Erythroblast (primary cell): ENCODE data around the gene OXCT1.

Experiments used
- GATA1 ChIP-seq: IDR thresholded peaks from 2 replicates; pipeline ENCODE4 v1.6.1; 2011; ENCODE audit warnings: low read depth, mild to moderate bottlenecking, control low read depth, low read length, moderate library complexity
- POLR2A ChIP-seq: IDR thresholded peaks from 2 replicates; pipeline ENCODE4 v1.6.1; 2011; ENCODE audit warnings: mild to moderate bottlenecking, low read length

DNA sequence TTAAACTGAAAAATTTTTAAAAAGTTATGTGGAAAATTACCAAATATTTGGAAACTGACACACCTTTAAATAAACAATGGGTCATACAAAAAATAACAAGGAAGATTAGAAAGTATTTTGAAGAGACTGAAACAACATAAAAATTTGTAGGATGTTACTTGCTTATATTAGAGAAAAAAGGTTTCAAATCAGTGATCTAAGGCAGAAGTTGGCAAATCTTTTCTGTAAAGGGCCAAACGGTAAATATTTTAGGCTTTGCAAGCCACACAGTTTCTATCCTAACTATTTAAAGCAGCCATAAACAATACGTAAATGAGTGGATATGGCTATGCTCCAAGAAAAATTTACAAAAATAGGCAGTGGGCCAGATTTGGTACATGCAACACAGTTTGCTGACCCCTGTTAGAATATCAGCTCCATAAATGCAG is 81.3 kb downstream of the OXCT1 start:
- TF ChIP-seq POLR2A (no peak), GATA1 (no peak)
